ENCODE measurements around the gene KIFAP3.

- TF ChIP-seq POLR2A (IDR thresholded peaks at IDR 0.05; ENCODE audit: low read length): no peak
- no peak for TF ChIP-seq GATA1 (IDR thresholded peaks at IDR 0.05; ENCODE audit: low read depth, low read length)
Measured at GRCh38 chr1:170001266-170001665, 73.2 kb downstream of the KIFAP3 start.

Data from erythroblast (primary cell).